ENCODE results near the gene FPR3.

DNA sequence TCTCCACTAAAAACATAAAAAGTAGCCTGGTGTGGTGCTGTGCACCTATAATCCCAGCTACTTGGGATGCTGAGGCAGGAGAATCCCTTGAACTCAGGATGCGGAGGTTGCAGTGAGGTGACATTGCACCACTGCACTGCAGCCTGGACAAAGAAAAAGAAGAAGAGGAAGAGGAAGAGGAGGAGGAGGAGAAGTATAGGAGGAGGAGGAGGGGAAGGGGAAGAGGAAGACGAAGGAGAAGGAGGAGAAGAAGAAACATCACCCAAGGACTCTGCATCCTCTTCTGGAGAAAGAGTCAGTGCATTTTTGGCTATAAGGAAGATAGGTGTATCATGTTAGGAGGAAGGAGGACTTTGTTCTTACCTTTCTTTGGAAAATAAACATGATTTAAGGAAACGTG is 13.0 kb upstream of the FPR3 start:
- TF ChIP-seq, protein P1, sequence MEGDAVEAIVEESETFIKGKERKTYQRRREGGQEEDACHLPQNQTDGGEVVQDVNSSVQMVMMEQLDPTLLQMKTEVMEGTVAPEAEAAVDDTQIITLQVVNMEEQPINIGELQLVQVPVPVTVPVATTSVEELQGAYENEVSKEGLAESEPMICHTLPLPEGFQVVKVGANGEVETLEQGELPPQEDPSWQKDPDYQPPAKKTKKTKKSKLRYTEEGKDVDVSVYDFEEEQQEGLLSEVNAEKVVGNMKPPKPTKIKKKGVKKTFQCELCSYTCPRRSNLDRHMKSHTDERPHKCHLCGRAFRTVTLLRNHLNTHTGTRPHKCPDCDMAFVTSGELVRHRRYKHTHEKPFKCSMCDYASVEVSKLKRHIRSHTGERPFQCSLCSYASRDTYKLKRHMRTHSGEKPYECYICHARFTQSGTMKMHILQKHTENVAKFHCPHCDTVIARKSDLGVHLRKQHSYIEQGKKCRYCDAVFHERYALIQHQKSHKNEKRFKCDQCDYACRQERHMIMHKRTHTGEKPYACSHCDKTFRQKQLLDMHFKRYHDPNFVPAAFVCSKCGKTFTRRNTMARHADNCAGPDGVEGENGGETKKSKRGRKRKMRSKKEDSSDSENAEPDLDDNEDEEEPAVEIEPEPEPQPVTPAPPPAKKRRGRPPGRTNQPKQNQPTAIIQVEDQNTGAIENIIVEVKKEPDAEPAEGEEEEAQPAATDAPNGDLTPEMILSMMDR (IDR thresholded peaks at IDR 0.05) = no peak
- no peak for TF ChIP-seq EZH2 (IDR thresholded peaks at IDR 0.05; ENCODE audit: borderline replicate concordance, insufficient read depth, low read depth, low read length, poor library complexity, severe bottlenecking)
